ENCODE measurements around the gene NFATC1.

The NFATC1 gene

GRCh38 chr18:79405781-79406575 is 10.2 kb downstream of the NFATC1 start:
- DNase-seq, result peak; percentile 71

GRCh38 chr18:79406708-79407107 is 11.0 kb downstream of the NFATC1 start:
- no peak for DNase-seq

- no peak for DNase-seq
Observed at GRCh38 chr18:79409313-79409712, 13.6 kb downstream of the NFATC1 start.

GRCh38 chr18:79410171-79410641 is 14.5 kb downstream of the NFATC1 start:
- DNase-seq, result no peak

GRCh38 chr18:79410731-79411613 is 15.2 kb downstream of the NFATC1 start:
- DNase-seq, result no peak

GRCh38 chr18:79411614-79412526 is 16.1 kb downstream of the NFATC1 start:
- DNase-seq, result no peak

GRCh38 chr18:79413025-79413424 is 17.3 kb downstream of the NFATC1 start:
- no peak for DNase-seq

GRCh38 chr18:79413426-79413825 is 17.7 kb downstream of the NFATC1 start:
- DNase-seq, result no peak

GRCh38 chr18:79413901-79414300 is 18.2 kb downstream of the NFATC1 start:
- DNase-seq, result no peak

GRCh38 chr18:79416022-79416676 is 20.4 kb downstream of the NFATC1 start:
- DNase-seq, result no peak

- DNase-seq, result no peak
Observed at GRCh38 chr18:79416677-79417052, 20.9 kb downstream of the NFATC1 start.

GRCh38 chr18:79418236-79418635 is 22.5 kb downstream of the NFATC1 start:
- DNase-seq, result no peak

- no peak for DNase-seq
Observed at GRCh38 chr18:79418642-79419041, 22.9 kb downstream of the NFATC1 start.

GRCh38 chr18:79420033-79420745 is 24.5 kb downstream of the NFATC1 start:
- no peak for DNase-seq

GRCh38 chr18:79421275-79421857 is 25.6 kb downstream of the NFATC1 start:
- no peak for DNase-seq

- DNase-seq, result no peak
Observed at GRCh38 chr18:79422022-79422782, 26.5 kb downstream of the NFATC1 start.

GRCh38 chr18:79422783-79423165 is 27.0 kb downstream of the NFATC1 start:
- no peak for DNase-seq

GRCh38 chr18:79423211-79424007 is 27.7 kb downstream of the NFATC1 start:
- no peak for DNase-seq

GRCh38 chr18:79424008-79424565 is 28.4 kb downstream of the NFATC1 start:
- no peak for DNase-seq

Measured in hematopoietic multipotent progenitor cell treated with erythropoietin and hydrocortisone succinate and interleukin-3 and kit ligand, for 8 days (in vitro differentiated cells).